PC-9 (cell line): ENCODE measurements around the gene TIGD6. TPM values are rescaled to one million over a fixed set of nuclear protein-coding genes. Genes with fewer than 3 reads are reported as not detected.
A peak's percentile ranks its signal among the peaks of the same experiment; 100 is the strongest.

Experiments used
- BruUV-seq: library from RNA; stranded (reverse); fragments of 400-500 nt; replicated peaks from 2 replicates; lab custom pipeline; 2021; lab: Mats Ljungman, UMichigan
- CTCF ChIA-PET: fragments of 300-600 bp; sonication (Branson Sonifier 250); formaldehyde crosslinking; loops from one replicate; lab custom pipeline; 2022; ENCODE audit warnings: antibody characterized with exemption; lab: Charles Lee
- POLR2A ChIA-PET: fragments of 300-600 bp; sonication (Branson Sonifier 250); formaldehyde crosslinking; loops from one replicate; lab custom pipeline; 2022; ENCODE audit warnings: antibody characterized with exemption; ENCODE audit not compliant: unreplicated experiment; lab: Charles Lee
- DNase-seq, 2 experiments: peaks; one replicate each; pipeline versions ENCODE4 v3.0.0 to v3.0.0-alpha.2; 2015 to 2022; ENCODE audit warnings: mixed read lengths in 1 of 2
- H2AFZ ChIP-seq: fragments of 200-600 bp; sonication (generic); 2 replicates; pipeline ENCODE4 v1.8.1; 2017; ENCODE audit warnings: antibody characterized with exemption
- H3F3A ChIP-seq: fragments of 200-600 bp; sonication (generic); 2 replicates; pipeline ENCODE4 v1.8.1; 2017; ENCODE audit warnings: antibody characterized with exemption, mild to moderate bottlenecking, low read depth; ENCODE audit not compliant: insufficient read depth
- H3K27ac ChIP-seq: fragments of 200-600 bp; sonication (generic); 2 replicates; pipeline ENCODE4 v1.6.1; 2016; ENCODE audit warnings: mixed run types
- H3K27me3 ChIP-seq: fragments of 200-600 bp; sonication (generic); 2 replicates; pipeline ENCODE4 v1.6.1; 2016; ENCODE audit warnings: low read depth, mixed run types; ENCODE audit not compliant: insufficient read depth
- H3K36me3 ChIP-seq: fragments of 200-600 bp; sonication (generic); 2 replicates; pipeline ENCODE4 v1.6.1; 2016; ENCODE audit warnings: low read depth, mixed run types
- H3K4me1 ChIP-seq: fragments of 200-600 bp; sonication (generic); replicated peaks from 2 replicates; pipeline ENCODE4 v1.6.1; 2016; ENCODE audit warnings: mixed run types; ENCODE audit not compliant: insufficient read depth
- H3K4me2 ChIP-seq: fragments of 200-600 bp; sonication (generic); 2 replicates; pipeline ENCODE4 v1.6.1; 2017; ENCODE audit warnings: mixed run types
- H3K4me3 ChIP-seq: fragments of 200-600 bp; sonication (generic); 2 replicates; pipeline ENCODE4 v1.6.1; 2016; ENCODE audit warnings: mixed run types
- H3K79me2 ChIP-seq: fragments of 200-600 bp; sonication (generic); 2 replicates; pipeline ENCODE4 v1.6.1; 2017; ENCODE audit warnings: low read depth, mixed run types
- H3K9me2 ChIP-seq: fragments of 200-600 bp; sonication (generic); 2 replicates; pipeline ENCODE4 v1.8.1; 2017; ENCODE audit warnings: mild to moderate bottlenecking; ENCODE audit not compliant: insufficient read depth
- H3K9me3 ChIP-seq: fragments of 200-600 bp; sonication (generic); 2 replicates; pipeline ENCODE4 v1.8.1; 2016; ENCODE audit warnings: low read depth; ENCODE audit not compliant: insufficient read depth
- H4K20me1 ChIP-seq: fragments of 200-600 bp; sonication (generic); 2 replicates; pipeline ENCODE4 v1.8.1; 2017; ENCODE audit not compliant: insufficient read depth
- CTCF ChIP-seq: fragments of 200-600 bp; sonication (generic); conservative IDR thresholded peaks from 2 replicates; pipeline ENCODE4 v1.6.1; 2017; ENCODE audit warnings: mixed run types, antibody characterized with exemption, mild to moderate bottlenecking, moderate library complexity
- EZH2 ChIP-seq: fragments of 200-600 bp; sonication (generic); IDR thresholded peaks from 2 replicates; pipeline ENCODE4 v1.8.0; 2017; ENCODE audit warnings: antibody characterized with exemption, low read depth
- intact Hi-C: fragments of 100-400 bp; cut with micrococcal nuclease; formaldehyde crosslinking; loops from one replicate; pipeline ENCODE4 v1.10.0; 2022; ENCODE audit not compliant: unreplicated experiment
- total RNA-seq: library from RNA; stranded (reverse); gene quantifications from 2 replicates; pipeline ENCODE4 v1.2.3, GENCODE V29; 2021

Gene TIGD6
- total RNA-seq, 1 experiment from 2014 or later: 3.0 TPM

- ChIA-PET CTCF (interaction anchor here (0.9 kb wide), 1 partner anchor 9 kb away, joined by 3 read pairs; no protein-coding TSS in a partner anchor), POLR2A (interaction anchor here (0.6 to 1.0 kb wide), 2 partner anchors 8 to 22 kb away, joined by 5 to 7 read pairs; no protein-coding TSS in a partner anchor)
- no peaks in the 10 kb centered on the region for H3K27me3 ChIP-seq
- H3F3A ChIP-seq: peaks cover 8% of the 10 kb centered on the region
- H3K36me3 ChIP-seq: no peaks in the 10 kb centered on the region
- peak overlapping the region; percentile 81 for H2AFZ ChIP-seq
- H3K27ac ChIP-seq: peak overlapping the region; percentile 86
- peak overlapping the region; percentile 92; the same call in 1 of the 2 replicates for H3K4me3 ChIP-seq
- no peaks in the 10 kb centered on the region for H3K9me3 ChIP-seq
- peaks cover 25% of the 10 kb centered on the region for H3K4me1 ChIP-seq
- intact Hi-C loops: no loop called here
- no TSS peak for BruUV-seq
- no peak for DNase-seq
- H4K20me1 ChIP-seq: peaks cover 15% of the 10 kb centered on the region
- H3K9me2 ChIP-seq: no peaks in the 10 kb centered on the region
- no peak for TF ChIP-seq EZH2
- TF ChIP-seq CTCF: no peak
- peaks cover 39% of the 10 kb centered on the region for H3K79me2 ChIP-seq
- peak overlapping the region; percentile 97 for H3K4me2 ChIP-seq
These were observed 1.1 kb downstream of the TIGD6 start for GRCh38 chr5:149999359-149999758.

DNA sequence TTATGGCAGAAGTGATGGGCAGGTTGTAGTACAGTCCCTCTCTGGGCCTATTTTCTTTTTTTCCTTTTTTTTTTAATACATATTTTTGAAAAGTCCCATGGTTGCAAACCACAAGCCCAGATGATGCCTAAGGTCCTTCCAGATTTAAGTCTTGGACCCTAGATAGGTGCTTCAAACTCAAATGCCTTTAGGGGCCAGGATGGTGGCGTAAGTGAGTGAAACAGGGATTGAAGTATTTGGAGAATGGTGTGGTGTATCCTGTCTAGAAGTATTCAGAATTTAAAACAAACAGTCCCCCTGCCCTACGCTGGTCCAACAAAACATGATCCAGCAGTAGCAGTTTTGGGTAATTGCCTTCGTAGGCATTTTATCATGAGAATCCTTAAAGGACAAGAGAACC lies 2.2 kb downstream of the TIGD6 start:
- no peak overlapping the region for H2AFZ ChIP-seq
- TF ChIP-seq EZH2 (no peak), CTCF (no peak)
- ChIA-PET CTCF (interaction anchor here (0.6 kb wide), 1 partner anchor 160 kb away, joined by 3 read pairs; no protein-coding TSS in a partner anchor), POLR2A (no interaction called here)
- H3K27me3 ChIP-seq: no peaks in the 10 kb centered on the region
- H4K20me1 ChIP-seq: peaks cover 15% of the 10 kb centered on the region
- peaks cover 8% of the 10 kb centered on the region for H3F3A ChIP-seq
- no peak overlapping the region for H3K4me3 ChIP-seq
- peaks cover 25% of the 10 kb centered on the region for H3K4me1 ChIP-seq
- BruUV-seq: no TSS peak
- no peaks in the 10 kb centered on the region for H3K36me3 ChIP-seq
- H3K27ac ChIP-seq: no peak overlapping the region
- H3K79me2 ChIP-seq: peaks cover 31% of the 10 kb centered on the region
- no peak overlapping the region for H3K4me2 ChIP-seq
- H3K9me3 ChIP-seq: no peaks in the 10 kb centered on the region
- intact Hi-C loops: no loop called here
- H3K9me2 ChIP-seq: no peaks in the 10 kb centered on the region
- no peak for DNase-seq

GRCh38 chr5:149996205-149996890 lies 4.1 kb downstream of the TIGD6 start:
- H3F3A ChIP-seq: peaks cover 8% of the 10 kb centered on the region
- CTCF ChIA-PET: no interaction called here
- H3K9me2 ChIP-seq: no peaks in the 10 kb centered on the region
- POLR2A ChIA-PET: interaction anchor here (0.6 kb wide), 1 partner anchor 150 kb away, joined by 3 read pairs; no protein-coding TSS in a partner anchor
- no peak overlapping the region for H3K4me2 ChIP-seq
- TF ChIP-seq EZH2: no peak
- peaks cover 7% of the 10 kb centered on the region for H3K4me1 ChIP-seq
- no peak overlapping the region for H2AFZ ChIP-seq
- H3K79me2 ChIP-seq: peaks cover 11% of the 10 kb centered on the region
- DNase-seq: no peak
- H3K4me3 ChIP-seq: no peak overlapping the region
- no peaks in the 10 kb centered on the region for H3K9me3 ChIP-seq
- no peaks in the 10 kb centered on the region for H3K36me3 ChIP-seq
- intact Hi-C loops: no loop called here
- no TSS peak for BruUV-seq
- no peak overlapping the region for H3K27ac ChIP-seq
- no peaks in the 10 kb centered on the region for H3K27me3 ChIP-seq
- H4K20me1 ChIP-seq: no peaks in the 10 kb centered on the region
